Trophoblast cell (in vitro differentiated cells and primary cell): ENCODE measurements around the gene ABCC10. TPM values are rescaled to one million over a fixed set of nuclear protein-coding genes. Genes with fewer than 3 reads are reported as not detected.
"Not testable (repeated sequence)": the region's sequence is repeated elsewhere in the genome, so short reads cannot be mapped to it uniquely, and the experiment has no call there.

Experiments
- DNase-seq, 2 donors: peaks; one replicate each; pipeline ENCODE4 v3.0.0-alpha.2; 2016
- H2AFZ ChIP-seq: 2 replicates; pipeline ENCODE4 v1.6.1; 2013; ENCODE audit warnings: low read length, moderate library complexity, mild to moderate bottlenecking; ENCODE audit not compliant: insufficient read depth, poor library complexity
- H2AK5ac ChIP-seq: 2 replicates; pipeline ENCODE4 v1.6.1; 2013; ENCODE audit warnings: mild to moderate bottlenecking, low read length
- H2BK120ac ChIP-seq: 2 replicates; pipeline ENCODE4 v1.6.1; 2013; ENCODE audit warnings: low read length, mild to moderate bottlenecking, moderate library complexity; ENCODE audit not compliant: insufficient read depth, poor library complexity
- H2BK12ac ChIP-seq: 2 replicates; pipeline ENCODE4 v1.6.1; 2013; ENCODE audit warnings: mild to moderate bottlenecking, low read length, moderate library complexity
- H2BK5ac ChIP-seq: 2 replicates; pipeline ENCODE4 v1.6.1; 2013; ENCODE audit warnings: low read length, low read depth, moderate library complexity, mild to moderate bottlenecking; ENCODE audit not compliant: poor library complexity
- H3K14ac ChIP-seq: 2 replicates; pipeline ENCODE4 v1.6.1; 2013; ENCODE audit warnings: mild to moderate bottlenecking, low read length
- H3K18ac ChIP-seq: 2 replicates; pipeline ENCODE4 v1.6.1; 2013; ENCODE audit warnings: mild to moderate bottlenecking, low read length
- H3K23ac ChIP-seq: 2 replicates; pipeline ENCODE4 v1.6.1; 2013; ENCODE audit warnings: low read length
- H3K27ac ChIP-seq: 2 replicates; pipeline ENCODE4 v1.5.1; 2013; ENCODE audit warnings: low read depth, mild to moderate bottlenecking, inconsistent platforms, low read length, moderate library complexity
- H3K27me3 ChIP-seq: 2 replicates; pipeline ENCODE4 v1.6.1; 2013; ENCODE audit warnings: inconsistent platforms, mild to moderate bottlenecking, low read length, moderate library complexity; ENCODE audit not compliant: insufficient read depth
- H3K36me3 ChIP-seq, 2 experiments: 1 replicate in 1 of 2; 2 replicates in 1 of 2; pipeline ENCODE4 v1.6.1; 2013; ENCODE audit warnings: low read length in 2 of 2, mild to moderate bottlenecking in 2 of 2, moderate library complexity in 1 of 2; ENCODE audit not compliant: insufficient read depth in 2 of 2, control insufficient read depth in 1 of 2
- H3K4ac ChIP-seq: 2 replicates; pipeline ENCODE4 v1.6.1; 2013; ENCODE audit warnings: low read depth, mild to moderate bottlenecking, low read length, moderate library complexity
- H3K4me1 ChIP-seq, 2 experiments: 1 replicate in 1 of 2; 2 replicates in 1 of 2; pipeline ENCODE4 v1.6.1; 2013; ENCODE audit warnings: low read length in 2 of 2, mild to moderate bottlenecking in 2 of 2, moderate library complexity in 1 of 2; ENCODE audit not compliant: insufficient read depth in 2 of 2, control insufficient read depth in 1 of 2
- H3K4me2 ChIP-seq: 2 replicates; pipeline ENCODE4 v1.6.1; 2013; ENCODE audit warnings: inconsistent platforms, mild to moderate bottlenecking, low read length, moderate library complexity
- H3K4me3 ChIP-seq: 2 replicates; pipeline ENCODE4 v1.5.1; 2013; ENCODE audit warnings: mild to moderate bottlenecking, low read depth, low read length, inconsistent platforms
- H3K79me1 ChIP-seq: one replicate; pipeline ENCODE4 v1.6.1; 2013; ENCODE audit warnings: low read length
- H3K79me2 ChIP-seq: 2 replicates; pipeline ENCODE4 v1.6.1; 2013; ENCODE audit warnings: low read length, mild to moderate bottlenecking; ENCODE audit not compliant: control insufficient read depth, insufficient read depth, poor library complexity
- H3K9ac ChIP-seq: 2 replicates; pipeline ENCODE4 v1.6.1; 2013; ENCODE audit warnings: mild to moderate bottlenecking, low read length
- H3K9me3 ChIP-seq: 2 replicates; pipeline ENCODE4 v1.6.1; 2013; ENCODE audit warnings: low read depth, mild to moderate bottlenecking, control low read depth, inconsistent platforms, low read length; ENCODE audit not compliant: insufficient read depth
- H4K12ac ChIP-seq: 2 replicates; pipeline ENCODE4 v1.6.1; 2013; ENCODE audit warnings: low read depth, mild to moderate bottlenecking, low read length, moderate library complexity
- H4K8ac ChIP-seq: 2 replicates; pipeline ENCODE4 v1.6.1; 2013; ENCODE audit warnings: low read depth, mild to moderate bottlenecking, low read length, moderate library complexity
- H4K91ac ChIP-seq: one replicate; pipeline ENCODE4 v1.6.1; 2013; ENCODE audit warnings: low read depth, mild to moderate bottlenecking, low read length, moderate library complexity
- WGBS: extraction: QIAGEN DNeasy Blood & Tissue Kit; methylation state at CpG from one replicate; pipeline ENCODE4 v1.1.7; 2013; ENCODE audit warnings: missing lambda C conversion rate; ENCODE audit not compliant: insufficient read length, insufficient coverage; ENCODE audit errors: extremely low coverage; 5-methylcytosine and 5-hydroxymethylcytosine counted together
- polyA plus RNA-seq: library from polyadenylated mRNA; stranded (reverse); fragments of 200-250 nt; gene quantifications from 2 replicates; pipeline ENCODE4 v1.2.3, GENCODE V29; 2013

Gene ABCC10
- 28.0 and 28.3 TPM in 2 replicates for polyA plus RNA-seq

GRCh38 chr6:43427406-43428111 lies at the start of gene ABCC10:
Gene ABCC10, plus strand, starts transcription at chr6:43427541. Its CDS starts 438 bp downstream, at chr6:43427979.
- Histone ChIP-seq H3K4me2 (peak within 1 kb of the TSS; percentile 94), H3K79me2 (peaks cover 4% of the 10 kb centered on the region), H3K23ac (peak within 1 kb of the TSS; percentile 23), H3K9me3 (no peaks in the 10 kb centered on the region), H3K14ac (peak within 1 kb of the TSS; percentile 97), H3K9ac (peak within 1 kb of the TSS; percentile 83), H3K4me1 (peaks cover 3% of the 10 kb centered on the region in 2 experiments), H3K27me3 (no peaks in the 10 kb centered on the region), H2AK5ac (peak within 1 kb of the TSS; percentile 62), H4K12ac (peak within 1 kb of the TSS; percentile 94), H3K4ac (peak within 1 kb of the TSS; percentile 94), H4K91ac (peak within 1 kb of the TSS; percentile 92), H2BK12ac (no peak within 1 kb of the TSS), H4K8ac (peak within 1 kb of the TSS; percentile 97), H2BK120ac (peak within 1 kb of the TSS; percentile 92), H3K4me3 (peak within 1 kb of the TSS; percentile 96), H3K79me1 (peaks cover 7% of the 10 kb centered on the region), H2AFZ (peak within 1 kb of the TSS; percentile 98), H3K18ac (peak within 1 kb of the TSS; percentile 83), H3K27ac (peak within 1 kb of the TSS; percentile 78), H3K36me3 (peaks cover 7% of the 10 kb centered on the region in 2 experiments), H2BK5ac (peak within 1 kb of the TSS; percentile 86)
- no CpG with 5 or more reads among the region's 49 CpGs for WGBS
- DNase-seq: peak; percentile 91 to 98

- H2AFZ ChIP-seq: no peak overlapping the region
- H2BK120ac ChIP-seq: no peak overlapping the region
- WGBS: no CpG with 5 or more reads among the region's 2 CpGs
- H3K18ac ChIP-seq: no peak overlapping the region
- no peak overlapping the region for H3K4ac ChIP-seq
- H2BK12ac ChIP-seq: no peak overlapping the region
- H3K27ac ChIP-seq: no peak overlapping the region
- no peak overlapping the region for H3K9ac ChIP-seq
- H4K91ac ChIP-seq: no peak overlapping the region
- no peaks in the 10 kb centered on the region for H3K79me2 ChIP-seq
- no peak overlapping the region for H4K12ac ChIP-seq
- no peaks in the 10 kb centered on the region for H3K36me3 ChIP-seq
- H3K9me3 ChIP-seq: no peaks in the 10 kb centered on the region
- no peak overlapping the region for H3K4me3 ChIP-seq
- no peak for DNase-seq
- H3K79me1 ChIP-seq: no peaks in the 10 kb centered on the region
- H4K8ac ChIP-seq: no peak overlapping the region
- H3K4me1 ChIP-seq: no peaks in the 10 kb centered on the region
- no peak overlapping the region for H3K4me2 ChIP-seq
- H3K23ac ChIP-seq: peak overlapping the region; percentile 28
- no peaks in the 10 kb centered on the region for H3K27me3 ChIP-seq
- no peak overlapping the region for H2BK5ac ChIP-seq
- H2AK5ac ChIP-seq: no peak overlapping the region
- no peak overlapping the region for H3K14ac ChIP-seq
These were observed 49.6 kb upstream of the ABCC10 start for GRCh38 chr6:43377710-43378229.

- Histone ChIP-seq H3K18ac (no peak overlapping the region), H4K8ac (no peak overlapping the region), H3K9ac (no peak overlapping the region), H2BK120ac (no peak overlapping the region), H2BK12ac (no peak overlapping the region), H4K91ac (no peak overlapping the region), H3K27me3 (no peaks in the 10 kb centered on the region), H3K4me3 (no peak overlapping the region), H4K12ac (no peak overlapping the region), H3K9me3 (no peaks in the 10 kb centered on the region), H3K4ac (no peak overlapping the region), H3K79me2 (no peaks in the 10 kb centered on the region), H2BK5ac (no peak overlapping the region), H3K4me2 (no peak overlapping the region), H2AFZ (no peak overlapping the region), H3K27ac (no peak overlapping the region), H3K36me3 (no peaks in the 10 kb centered on the region), H3K14ac (no peak overlapping the region), H3K4me1 (no peaks in the 10 kb centered on the region), H2AK5ac (no peak overlapping the region), H3K79me1 (no peaks in the 10 kb centered on the region), H3K23ac (no peak overlapping the region)
- WGBS: no CpG with 5 or more reads among the region's 3 CpGs
- no peak for DNase-seq
These were observed 48.7 kb upstream of the ABCC10 start for GRCh38 chr6:43378631-43379030.

- not testable (repeated sequence) for H3K79me1 ChIP-seq, H2AFZ ChIP-seq, H3K4ac ChIP-seq, H3K18ac ChIP-seq, H2BK12ac ChIP-seq, H3K27me3 ChIP-seq, H2BK120ac ChIP-seq, H4K91ac ChIP-seq, H3K23ac ChIP-seq, H3K4me2 ChIP-seq, H3K4me3 ChIP-seq, H3K4me1 ChIP-seq, H4K12ac ChIP-seq, H2BK5ac ChIP-seq, H3K9ac ChIP-seq, H3K27ac ChIP-seq, DNase-seq, H3K9me3 ChIP-seq, H3K14ac ChIP-seq, H3K79me2 ChIP-seq, H4K8ac ChIP-seq, H3K36me3 ChIP-seq, H2AK5ac ChIP-seq
- no CpG with 5 or more reads among the region's 9 CpGs for WGBS
These were observed 46.5 kb upstream of the ABCC10 start for GRCh38 chr6:43380858-43381257.
